Activated naive CD4-positive, alpha-beta T cell treated with Interleukin-2 at 50 U/mL for 16 hours (primary cell): ENCODE results near the gene SUN2.

Experiments used
- DNase-seq: peaks from one replicate; pipeline ENCODE4 v3.0.0-alpha.2; 2020

The SUN2 gene

DNA sequence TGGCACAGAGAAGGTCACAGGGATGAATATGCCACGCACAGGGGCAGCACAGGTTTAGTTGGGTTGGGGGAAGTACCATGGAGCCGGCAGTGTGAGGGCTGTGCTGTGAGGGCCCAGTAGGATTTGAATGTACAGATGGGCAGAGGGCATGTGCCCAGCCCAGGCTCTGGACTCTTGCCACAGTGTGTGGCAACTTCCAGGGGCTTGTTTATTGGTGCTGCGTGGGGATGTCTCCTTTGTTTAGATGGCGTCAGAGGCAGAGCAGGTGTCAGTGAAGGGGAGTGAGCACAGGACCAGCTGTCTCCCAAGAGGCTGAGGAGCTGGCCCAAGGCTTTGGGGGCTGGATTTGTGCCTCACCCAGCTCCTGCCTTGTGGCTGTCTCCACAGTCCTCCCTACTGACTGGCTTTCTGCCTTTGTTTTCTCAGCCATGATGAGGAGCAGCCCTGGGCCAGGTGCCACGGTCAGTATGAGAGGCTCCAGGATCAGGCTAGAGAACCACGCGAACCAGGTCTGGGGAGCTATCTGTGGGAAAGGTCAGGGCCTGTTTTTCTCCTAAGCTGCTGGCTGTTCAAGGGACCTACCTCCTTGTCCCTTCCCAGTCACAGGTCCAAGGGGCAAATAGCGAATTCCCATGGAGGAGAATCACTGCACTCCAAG is 21.9 kb downstream of the SUN2 start:
- no peak for DNase-seq

GRCh38 chr22:38733329-38733723 is 22.5 kb downstream of the SUN2 start:
- peak; percentile 55 for DNase-seq

- no peak for DNase-seq
These were observed 23.5 kb downstream of the SUN2 start for GRCh38 chr22:38732251-38732815.

- no peak for DNase-seq
These were observed 24.1 kb downstream of the SUN2 start for GRCh38 chr22:38731703-38732161.

GRCh38 chr22:38730411-38730871 is 25.4 kb downstream of the SUN2 start:
- no peak for DNase-seq

GRCh38 chr22:38729946-38730345 is 25.9 kb downstream of the SUN2 start:
- DNase-seq = no peak

DNA sequence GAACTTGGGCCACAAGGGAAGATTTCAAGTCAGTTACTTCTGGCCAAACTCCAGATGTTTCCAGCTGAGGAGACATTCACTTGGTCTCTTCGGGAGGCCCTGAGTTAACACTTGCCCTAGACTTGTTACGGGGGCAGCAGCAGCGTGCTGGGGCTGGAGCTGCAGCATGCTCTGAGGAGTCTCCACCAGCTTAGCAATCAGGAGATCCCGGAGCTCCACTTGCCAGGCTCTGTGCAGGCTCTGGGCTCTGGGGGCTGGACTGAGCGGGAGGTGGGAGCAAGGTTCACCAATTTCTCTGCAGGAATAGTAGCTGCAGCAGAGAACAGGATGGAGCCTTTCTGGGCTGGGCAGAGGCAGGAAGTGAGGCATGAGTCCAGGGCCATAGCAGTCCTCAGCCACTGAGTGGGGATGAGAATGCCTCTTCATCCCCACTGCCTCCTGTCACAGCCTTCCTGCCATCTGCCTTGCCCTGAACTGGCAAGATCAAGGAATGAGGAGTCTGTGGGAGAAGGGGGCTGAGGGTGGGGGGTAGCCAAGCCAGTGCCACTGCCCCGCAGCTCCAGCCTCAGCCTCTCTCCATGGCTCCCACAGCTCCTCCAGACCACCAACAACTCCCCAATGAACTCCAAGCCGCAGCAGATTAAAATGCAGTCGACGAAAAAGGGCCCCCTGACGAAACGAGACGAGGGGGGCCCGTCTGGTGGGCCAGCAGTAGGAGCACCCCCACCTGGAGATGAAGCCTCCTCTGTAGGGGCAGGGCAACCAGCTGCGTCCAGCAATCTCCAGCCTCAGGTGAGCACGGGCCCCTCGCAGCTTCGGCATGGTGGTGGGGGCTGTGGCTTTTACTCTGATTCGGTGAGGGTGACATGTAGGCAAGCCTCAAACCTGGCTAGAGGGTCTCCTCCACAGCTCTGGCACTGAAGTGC is 26.7 kb downstream of the SUN2 start:
- DNase-seq = no peak

GRCh38 chr22:38727530-38728451 is 28.0 kb downstream of the SUN2 start:
- no peak for DNase-seq

DNA sequence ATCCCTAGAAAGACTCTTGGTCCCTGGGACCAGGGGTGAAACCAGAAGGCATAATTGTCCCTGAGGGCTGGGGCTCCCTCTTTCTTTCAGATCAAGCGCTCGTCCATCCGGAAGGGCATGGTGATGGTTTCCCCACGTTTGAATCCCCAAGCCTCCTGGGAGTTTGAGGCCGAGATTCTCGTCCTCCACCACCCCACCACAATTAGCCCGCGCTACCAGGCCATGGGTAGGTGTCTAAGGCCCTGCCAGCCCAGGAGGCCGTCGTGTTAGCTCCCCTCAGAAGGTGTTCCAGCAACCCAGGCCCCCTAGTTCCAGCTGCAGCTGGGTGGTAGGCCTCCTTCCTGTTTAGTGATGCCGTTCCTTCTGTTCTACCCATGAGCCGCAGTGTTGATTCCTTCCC is 28.7 kb downstream of the SUN2 start:
- DNase-seq = no peak

- no peak for DNase-seq
These were observed 29.7 kb downstream of the SUN2 start for GRCh38 chr22:38725900-38726655.

- DNase-seq = peak; percentile 23
These were observed 30.7 kb downstream of the SUN2 start for GRCh38 chr22:38724926-38725571.

- no peak for DNase-seq
These were observed 31.6 kb downstream of the SUN2 start for GRCh38 chr22:38724176-38724575.

- DNase-seq = no peak
These were observed 34.2 kb downstream of the SUN2 start for GRCh38 chr22:38721551-38721950.

DNA sequence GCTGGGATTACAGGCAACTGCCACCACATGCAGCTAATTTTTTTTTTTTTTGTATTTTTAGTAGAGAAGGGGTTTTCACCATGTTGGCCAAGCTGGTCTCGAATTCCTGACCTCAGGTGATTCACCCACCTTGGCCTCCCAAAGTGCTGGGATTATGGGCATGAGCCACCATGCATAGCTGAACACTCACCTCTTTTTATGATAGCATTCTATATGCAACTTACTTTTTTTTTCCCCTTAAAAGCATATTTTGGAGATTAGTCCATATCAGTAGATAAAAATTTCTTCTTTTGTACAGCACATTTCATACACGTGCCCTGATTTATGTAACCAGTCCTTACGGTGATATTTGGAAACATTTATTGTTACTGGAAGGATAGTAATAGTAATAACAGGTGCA is 35.4 kb downstream of the SUN2 start:
- no peak for DNase-seq

DNA sequence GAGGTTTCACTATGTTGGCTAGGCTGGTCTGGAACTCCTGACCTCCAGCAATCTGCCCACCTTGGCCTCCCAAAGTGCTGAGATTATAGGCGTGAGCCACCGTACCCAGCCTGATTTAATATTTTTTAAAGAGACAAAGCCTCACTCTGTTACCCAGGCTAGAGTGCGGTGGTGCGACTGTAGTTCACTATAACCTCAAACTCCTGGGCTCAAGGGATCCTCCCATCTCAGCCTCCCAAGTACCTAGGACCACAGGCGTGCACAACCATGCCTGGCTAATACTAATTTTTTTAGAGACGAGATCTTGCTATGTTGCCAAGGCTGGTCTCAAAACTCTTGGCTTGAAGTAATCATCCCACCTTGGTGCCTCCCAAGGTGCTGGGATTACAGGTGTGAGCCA is 36.6 kb downstream of the SUN2 start:
- no peak for DNase-seq

- DNase-seq = no peak
These were observed 37.4 kb downstream of the SUN2 start for GRCh38 chr22:38718414-38718813.

- DNase-seq = no peak
These were observed 38.6 kb downstream of the SUN2 start for GRCh38 chr22:38717244-38717643.

- DNase-seq = no peak
These were observed 39.0 kb downstream of the SUN2 start for GRCh38 chr22:38716826-38717225.

DNA sequence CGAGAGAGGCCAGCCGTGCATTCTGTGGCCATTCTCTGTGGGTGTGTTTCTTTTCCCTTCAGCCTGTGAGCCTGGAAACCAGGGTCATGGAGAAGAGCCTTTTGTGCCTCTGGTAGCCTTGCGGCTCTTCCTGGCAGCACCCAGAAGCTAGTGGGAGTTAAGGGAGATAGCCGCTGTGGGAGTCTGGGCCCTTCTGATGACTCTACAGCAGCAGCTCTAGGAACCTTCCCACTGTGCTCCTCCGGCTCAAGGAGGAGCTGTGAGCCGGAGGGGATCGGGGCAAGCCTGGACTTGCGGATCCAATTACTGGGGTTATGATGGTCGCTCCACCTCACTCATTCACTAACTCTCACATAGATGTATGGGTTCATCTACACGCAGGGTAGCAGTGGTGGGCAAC is 39.5 kb downstream of the SUN2 start:
- DNase-seq = no peak

GRCh38 chr22:38715852-38716251 is 39.9 kb downstream of the SUN2 start:
- DNase-seq = no peak

DNA sequence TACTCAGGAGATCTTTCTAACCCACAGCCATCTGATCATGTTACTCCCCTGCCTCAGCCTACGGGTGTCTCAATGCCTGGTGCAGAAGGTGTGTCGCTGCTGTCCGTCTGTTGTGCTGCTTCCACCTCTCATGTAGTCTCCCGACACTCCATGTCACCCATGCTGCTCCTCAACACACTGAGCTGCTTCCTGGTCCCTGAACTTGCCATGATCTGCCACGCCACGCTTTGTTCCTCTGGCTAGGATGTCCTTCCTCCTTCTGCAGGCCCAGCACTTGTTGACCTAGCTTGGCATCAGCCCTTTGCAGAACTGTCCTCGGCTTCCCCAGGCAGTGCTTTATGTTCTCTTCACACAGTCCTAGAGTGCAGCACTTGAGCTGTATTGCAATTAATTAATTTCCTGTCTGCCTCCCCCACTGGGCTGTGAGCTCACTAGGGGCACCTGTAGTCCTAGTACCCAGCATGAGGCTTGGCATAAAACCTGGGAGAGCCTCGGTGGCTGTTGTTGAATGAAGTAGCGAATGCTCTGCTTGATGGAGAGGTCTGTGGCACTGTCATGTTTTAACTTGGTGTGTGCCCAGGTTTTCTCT is 40.5 kb downstream of the SUN2 start:
- no peak for DNase-seq
